ENCODE data around the gene MRPL3. TPM values are rescaled to one million over a fixed set of nuclear protein-coding genes. Genes with fewer than 3 reads are reported as not detected.
A peak's percentile ranks its signal among the peaks of the same experiment; 100 is the strongest.

Gene MRPL3
- polyA plus RNA-seq, 2 of the 4 experiments (the other 2 are of a cell fraction): 108 to 215 TPM

GRCh38 chr3:131502530-131503319 is at the start of gene MRPL3 (continued):
- TF ChIP-seq E2F6 (IDR thresholded peaks at IDR 0.05; ENCODE audit: borderline replicate concordance, low read depth) (peak; percentile 64; the same call in 1 of the 2 replicates), CHD4 (IDR thresholded peaks at IDR 0.05; ENCODE audit: borderline replicate concordance) (no peak), HOXB13 (CRISPR knock-in tag; IDR thresholded peaks at IDR 0.05; ENCODE audit: low read depth) (peak; percentile 85; the same call in 1 of the 2 replicates), MAX (IDR thresholded peaks at IDR 0.05) (peak; percentile 100), KDM5A (IDR thresholded peaks at IDR 0.05) (peak; percentile 70; the same call in 1 of the 2 replicates), RAD21 (conservative IDR thresholded peaks at IDR 0.05 in 1 of 2, IDR thresholded peaks at IDR 0.05 in 1 of 2) (0 out of 5 replicates have a peak, but pooled peaks of 1 of the 2 experiments have one; percentile 22), EHF (CRISPR knock-in tag; IDR thresholded peaks at IDR 0.05) (no peak), GATA3 (IDR thresholded peaks at IDR 0.05; ENCODE audit: borderline replicate concordance) (peak; percentile 16; the same call in 1 of the 2 replicates), JUN (IDR thresholded peaks at IDR 0.05) (peak; percentile 43 to 82; a peak in 3 of 5 replicates), EP300 (IDR thresholded peaks at IDR 0.05) (no peak), NFE2L2 (conservative IDR thresholded peaks at IDR 0.05; ENCODE audit: low read length) (no peak), POLR2AphosphoS2 (conservative IDR thresholded peaks at IDR 0.05; ENCODE audit: low read length) (no peak), MAFK (IDR thresholded peaks at IDR 0.05; ENCODE audit: partially characterized antibody) (no peak), HDAC2 (IDR thresholded peaks at IDR 0.05) (no peak), USF2 (IDR thresholded peaks at IDR 0.05) (no peak), FOXS1 (CRISPR knock-in tag; IDR thresholded peaks at IDR 0.05) (0 out of 2 replicates have a peak, but pooled peaks have one; percentile 31), TFCP2L1 (CRISPR knock-in tag; IDR thresholded peaks at IDR 0.05) (no peak), RARB (CRISPR knock-in tag; IDR thresholded peaks at IDR 0.05) (no peak), RCOR1 (IDR thresholded peaks at IDR 0.05; ENCODE audit: low read depth, low read length) (no peak), ZSCAN20 (CRISPR knock-in tag; IDR thresholded peaks at IDR 0.05) (no peak), EHMT2 (IDR thresholded peaks at IDR 0.05; ENCODE audit: low read depth) (peak; percentile 83), HOXA7 (CRISPR knock-in tag; IDR thresholded peaks at IDR 0.05) (no peak), TP53 (CRISPR knock-in tag; IDR thresholded peaks at IDR 0.05) (no peak), CHD2 (IDR thresholded peaks at IDR 0.05; ENCODE audit: low read length, partially characterized antibody) (no peak), ESRRA (IDR thresholded peaks at IDR 0.05; ENCODE audit: borderline replicate concordance, low read length) (no peak), KDM1A (IDR thresholded peaks at IDR 0.05; ENCODE audit: low read depth) (no peak; the same call in 1 of the 2 replicates), FOSL2 (IDR thresholded peaks at IDR 0.05) (no peak), FOSL2 (CRISPR knock-in tag; IDR thresholded peaks at IDR 0.05) (no peak), CEBPB (IDR thresholded peaks at IDR 0.05) (peak; percentile 41 to 77; a peak in 3 of 4 replicates), ZNF302 (CRISPR knock-in tag; IDR thresholded peaks at IDR 0.05) (no peak), BHLHE40 (IDR thresholded peaks at IDR 0.05; ENCODE audit: low read depth, low read length) (no peak)

GRCh38 chr3:131551761-131552160 is 49.0 kb upstream of the MRPL3 start:
- TF ChIP-seq BHLHE40 (IDR thresholded peaks at IDR 0.05; ENCODE audit: low read depth, low read length): no peak
- no peak for TF ChIP-seq HMGXB4 (CRISPR knock-in tag; IDR thresholded peaks at IDR 0.05; ENCODE audit: borderline replicate concordance)
- DNase-seq (ENCODE audit: low read depth in 1 of 2, low spot score in 1 of 2) (no peak), FAIRE-seq (no peak), ATAC-seq (no peak)
- Histone ChIP-seq H3K4me2 (no peak overlapping the region), H3K4me3 (no peak overlapping the region), H3K9me3 (no peaks in the 10 kb centered on the region), H3K4me1 (no peaks in the 10 kb centered on the region), H3K27ac (no peak overlapping the region)
- 83% methylated on average over 4 of the region's 4 CpGs for WGBS (ENCODE audit: missing lambda C conversion rate)
- CTCF ChIA-PET: no interaction called here
- POLR2A ChIA-PET: no interaction called here

All from A549 (cell line).